ENCODE measurements around the gene SPEM3. TPM values are rescaled to one million over a fixed set of nuclear protein-coding genes. Genes with fewer than 3 reads are reported as not detected.

Gene SPEM3
- total and polyA plus RNA-seq, 2 experiments from 2014 or later, result not detected

- no peak overlapping the region for H2AFZ ChIP-seq
- no peaks in the 10 kb centered on the region for H3K27me3 ChIP-seq (replicated peaks; ENCODE audit: insufficient read depth)
- peak; percentile 46 for DNase-seq
- 52 to 60% methylated on average over 1 of the region's 1 CpG for WGBS, 2 experiments (ENCODE audit: low coverage in 1 of 2, low lambda C conversion rate in 2 of 2, missing lambda C conversion rate in 2 of 2)
- TF ChIP-seq EZH2 (IDR thresholded peaks at IDR 0.05; ENCODE audit: insufficient read depth, poor library complexity, severe bottlenecking), result no peak
- TF ChIP-seq EZH2phosphoT487 (IDR thresholded peaks at IDR 0.05; ENCODE audit: insufficient read depth, low read depth), result no peak
- no peaks in the 10 kb centered on the region for H3K36me3 ChIP-seq (ENCODE audit: low read depth)
- no peak overlapping the region for H3K4me3 ChIP-seq
- no peak overlapping the region for H3K9ac ChIP-seq
- no peaks in the 10 kb centered on the region for H4K20me1 ChIP-seq (ENCODE audit: insufficient read depth)
- H3K27ac ChIP-seq, result peak overlapping the region; percentile 19; the same call in 1 of the 2 replicates
- no peaks in the 10 kb centered on the region for H3K9me3 ChIP-seq (ENCODE audit: low read depth)
- H3K4me2 ChIP-seq (ENCODE audit: unreplicated experiment), result no peak overlapping the region
- no peaks in the 10 kb centered on the region for H3K79me2 ChIP-seq (ENCODE audit: insufficient read depth)
- in situ Hi-C loops (cut with MboI), result no loop called here
- no peaks in the 10 kb centered on the region; the same call in 1 of the 2 replicates for H3K4me1 ChIP-seq (ENCODE audit: insufficient read depth)
- peaks cover 8% of the 10 kb centered on the region; the same call in 1 of the 2 replicates for H3F3A ChIP-seq (ENCODE audit: insufficient read depth)
- H3K9me2 ChIP-seq (ENCODE audit: insufficient read depth), result no peaks in the 10 kb centered on the region
Observed at GRCh38 chr17:7431231-7431630, 2.6 kb downstream of the SPEM3 start.

GRCh38 chr17:7432296-7432695, 3.6 kb downstream of the SPEM3 start:
- Histone ChIP-seq H3K4me3 (no peak overlapping the region), H3K36me3 (ENCODE audit: low read depth) (no peaks in the 10 kb centered on the region), H3K4me2 (ENCODE audit: unreplicated experiment) (no peak overlapping the region), H3F3A (ENCODE audit: insufficient read depth) (peaks cover 8% of the 10 kb centered on the region; the same call in 1 of the 2 replicates), H3K27ac (no peak overlapping the region), H3K79me2 (ENCODE audit: insufficient read depth) (no peaks in the 10 kb centered on the region), H3K4me1 (ENCODE audit: insufficient read depth) (no peaks in the 10 kb centered on the region; the same call in 1 of the 2 replicates), H3K9me2 (ENCODE audit: insufficient read depth) (no peaks in the 10 kb centered on the region), H2AFZ (no peak overlapping the region), H3K27me3 (replicated peaks; ENCODE audit: insufficient read depth) (no peaks in the 10 kb centered on the region), H4K20me1 (ENCODE audit: insufficient read depth) (no peaks in the 10 kb centered on the region), H3K9me3 (ENCODE audit: low read depth) (no peaks in the 10 kb centered on the region), H3K9ac (no peak overlapping the region)
- in situ Hi-C loops (cut with MboI), result no loop called here
- TF ChIP-seq EZH2phosphoT487 (IDR thresholded peaks at IDR 0.05; ENCODE audit: insufficient read depth, low read depth) (no peak), EZH2 (IDR thresholded peaks at IDR 0.05; ENCODE audit: insufficient read depth, poor library complexity, severe bottlenecking) (no peak)
- no peak for DNase-seq
- 88 to 92% methylated on average over 9 to 11 of the region's 11 CpGs for WGBS, 2 experiments (ENCODE audit: low coverage in 1 of 2, low lambda C conversion rate in 2 of 2, missing lambda C conversion rate in 2 of 2)

- in situ Hi-C loops (cut with MboI), result no loop called here
- H2AFZ ChIP-seq, result peak overlapping the region; percentile 91
- no peaks in the 10 kb centered on the region for H3K9me3 ChIP-seq (ENCODE audit: low read depth)
- H3K27ac ChIP-seq, result no peak overlapping the region
- H3K9ac ChIP-seq, result peak overlapping the region; percentile 51
- no peaks in the 10 kb centered on the region for H3K79me2 ChIP-seq (ENCODE audit: insufficient read depth)
- no peak for TF ChIP-seq EZH2 (IDR thresholded peaks at IDR 0.05; ENCODE audit: insufficient read depth, poor library complexity, severe bottlenecking)
- WGBS, 2 experiments (ENCODE audit: low coverage in 1 of 2, low lambda C conversion rate in 2 of 2, missing lambda C conversion rate in 2 of 2), result 6% methylated on average over 45 to 49 of the region's 49 CpGs
- H3K4me1 ChIP-seq (ENCODE audit: insufficient read depth), result peaks cover 11% of the 10 kb centered on the region
- DNase-seq, result peak; percentile 60
- peak overlapping the region; percentile 79 for H3K4me3 ChIP-seq
- peaks cover 8% of the 10 kb centered on the region; the same call in 1 of the 2 replicates for H3F3A ChIP-seq (ENCODE audit: insufficient read depth)
- H4K20me1 ChIP-seq (ENCODE audit: insufficient read depth), result no peaks in the 10 kb centered on the region
- H3K36me3 ChIP-seq (ENCODE audit: low read depth), result no peaks in the 10 kb centered on the region
- peak overlapping the region; percentile 99 for H3K4me2 ChIP-seq (ENCODE audit: unreplicated experiment)
- peaks cover 32% of the 10 kb centered on the region; the same call in 1 of the 2 replicates for H3K27me3 ChIP-seq (replicated peaks; ENCODE audit: insufficient read depth)
- no peaks in the 10 kb centered on the region for H3K9me2 ChIP-seq (ENCODE audit: insufficient read depth)
Observed at GRCh38 chr17:7435676-7436555, 7.3 kb downstream of the SPEM3 start.

GRCh38 chr17:7436556-7437368, 8.1 kb downstream of the SPEM3 start:
- H3K4me2 ChIP-seq (ENCODE audit: unreplicated experiment), result peak overlapping the region; percentile 99
- no peak overlapping the region; the same call in 1 of the 2 replicates for H3K9ac ChIP-seq
- no peaks in the 10 kb centered on the region for H3K9me2 ChIP-seq (ENCODE audit: insufficient read depth)
- H3K9me3 ChIP-seq (ENCODE audit: low read depth), result no peaks in the 10 kb centered on the region
- 6 to 7% methylated on average over 89 to 90 of the region's 92 CpGs for WGBS, 2 experiments (ENCODE audit: low coverage in 1 of 2, low lambda C conversion rate in 2 of 2, missing lambda C conversion rate in 2 of 2)
- peaks cover 32% of the 10 kb centered on the region; the same call in 1 of the 2 replicates for H3K27me3 ChIP-seq (replicated peaks; ENCODE audit: insufficient read depth)
- H3K4me1 ChIP-seq (ENCODE audit: insufficient read depth), result peaks cover 11% of the 10 kb centered on the region
- H3K79me2 ChIP-seq (ENCODE audit: insufficient read depth), result no peaks in the 10 kb centered on the region
- H3K4me3 ChIP-seq, result peak overlapping the region; percentile 79
- no peak for TF ChIP-seq EZH2phosphoT487 (IDR thresholded peaks at IDR 0.05; ENCODE audit: insufficient read depth, low read depth)
- no peak for TF ChIP-seq EZH2 (IDR thresholded peaks at IDR 0.05; ENCODE audit: insufficient read depth, poor library complexity, severe bottlenecking)
- peak overlapping the region; percentile 91 for H2AFZ ChIP-seq
- H3K27ac ChIP-seq, result no peak overlapping the region
- 0 out of 2 replicates have a peak, but pooled peaks cover under 1% of the 10 kb centered on the region for H3F3A ChIP-seq (ENCODE audit: insufficient read depth)
- in situ Hi-C loops (cut with MboI), result no loop called here
- no peaks in the 10 kb centered on the region for H3K36me3 ChIP-seq (ENCODE audit: low read depth)
- H4K20me1 ChIP-seq (ENCODE audit: insufficient read depth), result no peaks in the 10 kb centered on the region
- peak; percentile 93 for DNase-seq
